ENCODE measurements around the gene TMEM144.
"Not testable (repeated sequence)": the region's sequence is repeated elsewhere in the genome, so short reads cannot be mapped to it uniquely, and the experiment has no call there.

Gene TMEM144

DNA sequence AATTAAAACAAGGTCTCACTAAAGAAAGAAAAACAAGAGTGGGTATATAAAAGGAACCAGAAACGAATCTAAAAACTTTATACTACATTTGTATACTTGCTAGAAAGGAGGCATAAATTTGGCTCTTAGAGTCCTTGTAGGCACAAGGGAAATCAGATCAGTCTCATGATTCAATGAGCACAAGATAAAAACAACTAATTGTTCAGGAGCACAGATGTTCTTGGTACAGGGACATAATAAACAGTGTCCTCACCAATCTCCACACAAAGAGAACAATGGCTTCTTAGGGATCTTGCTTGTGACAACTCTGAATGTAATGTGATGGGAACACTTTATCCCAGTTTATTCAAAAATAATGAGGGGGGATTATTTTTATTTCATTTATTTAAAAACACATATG, 28.3 kb downstream of the TMEM144 start:
- no peak for DNase-seq

DNA sequence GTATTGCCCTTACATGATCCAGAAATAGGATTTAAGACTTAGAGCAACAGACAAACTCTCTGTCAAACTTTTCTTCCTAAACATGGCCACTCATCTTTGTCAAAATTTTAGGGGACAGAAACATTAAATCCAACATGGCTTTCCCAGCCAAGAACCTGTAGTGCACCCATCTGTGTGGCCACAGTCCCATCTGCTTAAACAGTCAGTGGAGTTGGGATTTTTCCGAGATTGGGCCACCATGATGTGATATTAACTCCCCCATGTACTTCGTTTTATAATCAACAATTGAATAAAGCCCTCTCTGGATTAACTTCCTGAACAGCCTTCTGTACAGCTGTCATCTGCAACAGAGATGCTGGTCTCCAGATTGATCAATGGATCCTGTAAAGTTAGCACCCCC, 28.9 kb downstream of the TMEM144 start:
- DNase-seq: no peak

GRCh38 chr4:158243071-158243470, 32.8 kb downstream of the TMEM144 start:
- DNase-seq: no peak

GRCh38 chr4:158250321-158250720, 40.0 kb downstream of the TMEM144 start:
- DNase-seq: no peak

GRCh38 chr4:158253350-158253980, 43.2 kb downstream of the TMEM144 start:
- DNase-seq: peak; percentile 46

GRCh38 chr4:158254292-158254691, 44.0 kb downstream of the TMEM144 start:
- no peak for DNase-seq

DNA sequence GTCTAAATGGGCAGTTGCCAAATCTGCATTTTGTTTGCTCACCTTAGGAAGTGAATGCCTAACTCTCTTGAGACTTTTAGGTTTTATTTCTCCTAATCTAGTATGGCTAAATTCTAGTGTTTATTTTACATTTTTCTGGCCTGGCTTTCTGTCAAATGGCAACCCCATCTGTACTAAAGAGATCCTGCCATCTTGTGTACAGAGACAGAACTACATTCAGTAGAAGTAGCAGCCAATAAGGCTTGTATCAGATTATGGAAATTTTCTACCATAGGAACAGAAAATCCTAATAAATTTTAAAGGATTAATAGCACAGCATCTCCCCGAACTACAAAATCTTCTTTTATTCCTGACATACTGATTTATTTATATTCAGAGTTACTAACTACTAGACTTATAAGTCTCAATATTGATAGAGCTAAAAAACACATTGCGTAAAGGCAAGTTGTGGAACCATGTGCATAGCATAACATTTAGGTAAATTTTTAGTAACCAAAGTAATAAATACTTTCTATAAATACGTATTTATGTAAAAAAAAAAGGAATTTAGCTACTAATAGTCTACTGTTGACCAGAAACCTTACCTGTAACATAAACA, 45.5 kb downstream of the TMEM144 start:
- peak; percentile 9 for DNase-seq

GRCh38 chr4:158259955-158260575, 49.8 kb downstream of the TMEM144 start:
- no peak for DNase-seq

DNA sequence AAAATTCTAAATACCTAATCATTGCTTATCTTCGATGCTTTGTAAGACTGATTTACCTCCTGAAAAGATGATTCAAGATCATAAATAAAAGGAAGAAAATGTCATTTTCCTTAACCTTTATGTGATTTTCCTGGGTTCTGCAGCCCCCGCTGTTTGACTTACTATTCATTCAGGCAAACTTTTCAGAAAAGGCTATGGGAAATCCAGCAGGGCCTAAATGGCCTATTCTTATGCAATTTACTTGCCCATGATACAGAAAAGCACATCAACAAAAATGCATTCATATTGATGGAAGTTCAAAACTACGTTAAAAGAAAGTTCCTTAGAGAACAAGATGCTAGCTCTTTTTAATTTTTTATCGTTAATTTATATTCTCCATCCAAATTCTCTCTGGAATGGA, 51.2 kb downstream of the TMEM144 start:
- no peak for DNase-seq

DNA sequence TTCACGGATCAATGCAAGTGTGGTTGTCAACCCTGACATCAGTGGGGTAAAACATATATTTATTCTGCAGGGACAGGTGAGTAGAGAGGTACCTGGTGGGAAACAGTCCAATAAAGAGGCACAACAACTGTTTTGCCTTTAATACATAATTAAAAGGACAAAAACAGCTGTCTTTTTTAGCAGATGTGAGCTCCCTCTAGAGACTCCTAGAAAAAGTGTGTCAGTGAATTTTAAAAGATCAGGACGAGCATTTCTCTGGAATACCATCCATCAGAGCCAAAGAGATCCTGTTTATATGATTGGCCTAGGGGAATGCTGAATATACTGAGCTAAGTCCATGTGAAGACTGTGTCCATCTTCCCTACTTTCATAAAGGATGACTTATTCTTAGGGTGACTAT, 58.3 kb downstream of the TMEM144 start:
- DNase-seq: no peak

GRCh38 chr4:158274636-158275035, 64.3 kb downstream of the TMEM144 start:
- DNase-seq: no peak

GRCh38 chr4:158277558-158277957, 67.3 kb downstream of the TMEM144 start:
- DNase-seq: no peak

DNA sequence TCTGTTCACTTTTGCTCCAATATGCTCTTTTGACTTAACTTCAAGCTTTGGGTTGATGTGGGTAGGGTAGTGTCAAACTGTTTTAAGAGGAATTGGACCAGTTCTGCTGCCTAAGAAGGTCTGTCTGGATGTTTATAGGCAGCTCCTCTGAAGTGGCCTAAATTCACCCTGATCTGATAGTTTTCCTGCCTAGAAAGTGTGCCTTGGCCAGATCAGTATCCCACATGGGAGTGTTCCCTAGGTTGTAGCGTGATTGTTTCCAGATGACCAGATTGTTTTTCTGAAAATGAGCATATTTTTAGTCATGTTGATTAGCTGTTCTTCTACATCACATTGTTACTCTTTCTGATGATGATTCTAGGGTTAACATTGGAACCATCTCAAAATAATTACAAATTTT, 68.8 kb downstream of the TMEM144 start:
- DNase-seq: not testable (repeated sequence)

DNA sequence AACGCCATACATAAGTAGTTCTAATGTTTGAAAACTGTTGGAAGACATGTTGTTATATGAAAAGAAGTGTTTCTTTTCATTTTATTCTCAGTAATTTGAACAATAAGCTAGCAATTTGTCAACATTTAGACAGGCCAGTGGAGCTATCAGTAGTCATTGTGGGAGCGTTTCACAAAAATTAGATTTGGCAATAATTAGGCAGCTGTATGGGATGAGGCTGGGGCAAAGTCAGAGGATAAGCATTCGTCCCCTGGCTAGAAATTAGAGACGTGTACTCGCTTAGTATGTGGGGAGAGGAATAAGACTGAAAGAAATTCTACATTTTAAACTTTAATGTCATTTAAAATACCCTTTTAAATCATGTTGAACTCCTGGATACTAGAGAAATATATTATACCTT, 70.6 kb downstream of the TMEM144 start:
- no peak for DNase-seq

GRCh38 chr4:158282252-158282651, 72.0 kb downstream of the TMEM144 start:
- no peak for DNase-seq

DNA sequence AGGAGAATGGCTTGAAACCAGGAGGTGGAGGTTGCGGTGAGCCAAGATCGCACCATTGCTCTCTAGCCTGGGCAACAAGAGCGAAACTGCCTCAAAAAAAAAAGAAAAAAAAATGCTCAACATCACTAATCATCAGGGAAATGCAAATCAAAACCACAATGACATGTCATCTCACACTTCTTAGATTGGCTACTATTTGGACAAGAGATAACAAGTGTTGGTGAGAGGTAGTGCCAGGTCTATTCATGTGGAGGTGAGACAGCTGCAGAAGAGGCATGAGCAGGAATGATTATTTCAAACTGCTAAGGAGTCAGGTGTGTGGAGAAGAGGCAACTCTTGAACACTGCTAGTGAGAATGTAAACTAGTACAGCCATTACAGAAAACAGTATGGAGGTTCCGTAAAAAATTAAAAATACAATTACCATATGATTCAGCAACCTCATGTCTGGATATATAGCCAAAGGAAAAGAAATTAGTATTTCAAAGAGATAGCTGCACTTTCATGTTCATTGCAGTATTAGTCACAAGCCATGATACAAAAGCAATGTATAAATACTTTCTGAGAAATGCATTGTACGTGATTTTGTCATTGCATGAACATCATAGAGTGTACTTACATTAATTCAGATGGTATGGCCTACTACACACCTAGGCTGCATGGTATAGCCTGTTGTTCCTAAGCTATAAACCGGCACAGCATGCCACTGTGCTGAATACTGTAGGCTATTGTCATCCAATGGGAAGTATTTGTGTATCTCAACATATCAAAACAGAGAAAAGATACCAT, 75.3 kb downstream of the TMEM144 start:
- DNase-seq: no peak

- no peak for DNase-seq
Observed at GRCh38 chr4:158290912-158291311, 80.6 kb downstream of the TMEM144 start.

DNA sequence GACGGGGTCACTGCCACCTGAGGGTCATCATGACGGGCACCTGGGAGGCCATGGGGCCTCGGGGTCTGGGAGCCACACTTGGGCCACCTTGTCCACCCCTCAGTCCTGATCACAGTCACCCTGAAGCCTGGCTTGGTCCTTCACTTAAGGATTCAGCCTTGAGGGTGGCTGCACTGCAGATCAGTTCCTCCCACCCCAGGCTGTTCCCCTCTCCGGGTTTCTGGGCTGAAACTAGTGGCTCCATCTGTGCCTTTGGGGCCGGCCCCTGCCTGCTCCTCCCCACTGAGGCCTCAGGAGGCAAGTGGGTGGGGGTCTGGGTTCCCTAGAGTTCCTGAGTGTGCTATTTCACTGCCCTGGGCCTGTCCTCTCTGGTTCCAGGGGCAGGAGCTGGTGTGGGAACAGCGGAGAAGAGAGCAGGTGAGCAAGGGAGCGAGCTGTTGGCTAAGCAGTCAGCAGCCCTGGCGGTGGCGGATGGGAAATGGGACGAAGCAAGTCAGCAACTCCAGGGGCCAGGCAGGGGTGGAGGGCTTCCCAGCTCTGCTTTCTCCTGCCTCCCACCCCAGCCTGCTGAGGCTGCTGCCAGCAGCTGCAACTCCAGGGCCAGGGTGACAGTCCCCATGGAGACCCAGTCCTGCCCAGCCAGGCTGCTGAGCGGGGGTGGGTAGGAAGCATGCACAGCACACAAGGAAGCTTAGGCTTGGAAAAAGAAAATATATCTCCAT, 81.2 kb downstream of the TMEM144 start:
- DNase-seq: no peak

DNA sequence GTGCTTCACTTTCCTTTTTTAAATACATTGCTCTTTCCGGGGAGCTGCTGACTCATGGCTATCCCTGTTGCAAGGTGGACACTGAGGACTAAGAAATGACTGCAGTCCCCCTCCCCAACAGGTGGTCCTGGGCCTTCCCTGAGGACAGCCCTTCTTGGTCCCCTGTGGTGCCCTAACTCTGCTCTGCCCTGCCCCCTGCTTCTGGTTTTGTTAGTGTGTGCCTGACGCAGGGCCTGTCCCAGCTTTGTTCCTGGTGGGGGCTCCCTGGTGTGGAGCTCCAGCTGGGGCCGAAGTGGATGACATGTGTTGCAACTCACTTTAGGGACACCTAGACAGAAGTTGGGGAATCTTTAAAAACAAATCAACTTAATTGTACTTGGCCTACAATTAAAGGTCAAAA, 81.9 kb downstream of the TMEM144 start:
- no peak for DNase-seq

- DNase-seq: no peak
Observed at GRCh38 chr4:158295053-158295452, 84.8 kb downstream of the TMEM144 start.

DNA sequence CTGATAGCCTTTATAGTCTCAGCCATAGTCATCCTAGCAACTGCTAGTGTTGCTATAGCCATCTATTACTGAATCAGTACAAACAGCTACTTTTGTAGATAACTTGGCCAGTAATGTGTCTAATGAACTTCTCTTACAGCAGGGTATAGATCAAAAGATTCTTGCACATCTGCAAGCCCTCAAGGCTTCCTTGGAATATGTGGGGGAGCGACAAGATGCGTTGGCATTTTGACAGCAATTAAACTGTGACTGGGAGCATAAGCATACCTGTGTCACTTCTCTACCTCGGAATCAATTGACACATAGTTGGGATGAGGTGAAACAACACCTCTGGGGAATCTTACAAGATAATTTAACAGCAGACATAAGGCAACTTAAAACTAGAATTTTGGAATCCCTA, 87.6 kb downstream of the TMEM144 start:
- DNase-seq: no peak

- no peak for DNase-seq
Observed at GRCh38 chr4:158299459-158300007, 89.2 kb downstream of the TMEM144 start.

DNA sequence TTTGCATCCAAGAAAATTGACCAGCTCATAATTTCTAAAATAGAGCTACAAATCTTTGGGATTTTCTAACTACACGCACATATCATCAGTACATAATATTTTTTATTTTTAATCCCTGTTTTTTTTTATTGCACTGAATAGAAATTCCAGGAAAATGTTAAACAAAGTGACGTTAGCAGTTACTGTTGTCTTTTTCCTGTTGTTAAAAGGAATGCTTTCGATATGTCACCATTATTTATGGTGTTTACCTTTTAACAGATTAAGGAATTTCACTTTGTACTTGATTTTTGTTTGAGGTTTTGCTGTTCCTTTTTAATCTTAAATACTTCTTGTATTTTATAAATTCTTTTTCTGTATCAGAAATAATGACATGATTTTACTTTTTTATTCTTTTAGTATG, 89.7 kb downstream of the TMEM144 start:
- no peak for DNase-seq

Data from CD4-positive, alpha-beta T cell treated with Interleukin-17A for 1 hour (primary cell).